HepG2 (cell line): ENCODE results near the gene TARBP2. TPM values are rescaled to one million over a fixed set of nuclear protein-coding genes. Genes with fewer than 3 reads are reported as not detected.

Experiments
- ATAC-seq: fragments of 200-7000 bp; cut with Tn5 transposase; 3 replicates; pipeline ENCODE4 v1.9.1; 2020; ENCODE audit warnings: mild to moderate bottlenecking, moderate library complexity
- BruUV-seq: library from RNA; stranded (reverse); fragments of 400-500 nt; replicated peaks from 2 replicates; lab custom pipeline; 2021; lab: Mats Ljungman, UMichigan
- CTCF ChIA-PET: fragments of 300-600 bp; formaldehyde crosslinking; extraction: SDS; loops from one replicate; lab custom pipeline; 2021; ENCODE audit warnings: low total read pairs, inconsistent platforms, low intra/inter-chr PET ratio; lab: Yijun Ruan, JAX
- POLR2A ChIA-PET: fragments of 350-600 bp; sonication (Branson Sonifier 250); formaldehyde crosslinking; loops from one replicate; lab custom pipeline; 2020; ENCODE audit warnings: antibody characterized with exemption, inconsistent platforms; lab: Yijun Ruan, JAX
- DNase-seq: peaks from one replicate; pipeline ENCODE4 v3.0.0-alpha.2; 2015; ENCODE audit warnings: low spot score
- FAIRE-seq: peaks from 3 replicates; lab custom pipeline; 2011; peaks lifted over from hg19 to GRCh38; lab: Jason Lieb, UNC
- H2AFZ ChIP-seq: one replicate; pipeline ENCODE4 v1.6.1; 2011; ENCODE audit warnings: low read length, inconsistent platforms
- H3K27ac ChIP-seq: fragments of 300-600 bp; 3 replicates; pipeline ENCODE4 v1.8.0; 2011; ENCODE audit warnings: mixed run types, mild to moderate bottlenecking, mixed read lengths, low read length, inconsistent platforms; ENCODE audit not compliant: insufficient read depth; ENCODE audit errors: extremely low read length
- H3K27me3 ChIP-seq, 2 experiments: fragments of 200-600 bp in 1 of 2; 2 replicates in 1 of 2; 3 replicates in 1 of 2; pipeline versions ENCODE4 v1.6.0 to v1.8.0; 2011; ENCODE audit warnings: low read length in 2 of 2, mild to moderate bottlenecking in 2 of 2, moderate library complexity in 2 of 2, inconsistent platforms in 1 of 2; ENCODE audit not compliant: insufficient read depth in 2 of 2, control insufficient read depth in 1 of 2
- H3K36me3 ChIP-seq, 2 experiments: fragments of 200-600 bp in 1 of 2; replicated peaks in 1 of 2; 2 replicates in 1 of 2; 3 replicates in 1 of 2; pipeline versions ENCODE4 v1.5.1 to v1.8.0; 2011; ENCODE audit warnings: low read length in 2 of 2, inconsistent platforms in 1 of 2; ENCODE audit not compliant: insufficient read depth in 2 of 2, control insufficient read depth in 1 of 2
- H3K4me1 ChIP-seq: 2 replicates; pipeline ENCODE4 v1.5.1; 2012; ENCODE audit warnings: low read length, inconsistent platforms; ENCODE audit not compliant: insufficient read depth
- H3K4me2 ChIP-seq: 2 replicates; pipeline ENCODE4 v1.6.0; 2011; ENCODE audit warnings: low read depth, low read length, inconsistent platforms
- H3K4me3 ChIP-seq, 3 experiments: fragments of 200-600 bp in 1 of 3; sonication (generic), shearing (Covaris generic) in 1 of 3; replicated peaks in 1 of 3; 2 replicates each; pipeline ENCODE4 v1.5.1; 2011 to 2016; ENCODE audit warnings: low read length in 3 of 3, inconsistent platforms in 2 of 3, low read depth in 2 of 3, mild to moderate bottlenecking in 2 of 3, control low read depth in 1 of 3, mixed read lengths in 1 of 3; ENCODE audit not compliant: insufficient read depth in 1 of 3
- H3K79me2 ChIP-seq: one replicate; pipeline ENCODE4 v1.6.1; 2011; ENCODE audit warnings: low read length, inconsistent platforms; ENCODE audit not compliant: insufficient read depth
- H3K9ac ChIP-seq: 2 replicates; pipeline ENCODE4 v1.6.0; 2011; ENCODE audit warnings: mild to moderate bottlenecking, low read depth, low read length, inconsistent platforms; ENCODE audit not compliant: insufficient read depth
- H3K9me3 ChIP-seq: 2 replicates; pipeline ENCODE4 v1.5.1; 2012; ENCODE audit warnings: mild to moderate bottlenecking, low read length
- H4K20me1 ChIP-seq: 2 replicates; pipeline ENCODE4 v1.6.0; 2011; ENCODE audit warnings: inconsistent platforms, mild to moderate bottlenecking, low read length, moderate library complexity; ENCODE audit not compliant: insufficient read depth
- ATRX ChIP-seq: sonication (generic); formaldehyde crosslinking; IDR thresholded peaks from 2 replicates; pipeline ENCODE4 v1.4.0; 2020; ENCODE audit warnings: missing genetic modification reagents, borderline replicate concordance
- FOXO1 ChIP-seq: sonication (generic); formaldehyde crosslinking; IDR thresholded peaks from 2 replicates; pipeline ENCODE4 v1.4.0; 2020; ENCODE audit warnings: missing genetic modification reagents
- MIXL1 ChIP-seq: IDR thresholded peaks from 2 replicates; pipeline ENCODE4 v1.6.1; 2016
- SMC3 ChIP-seq: IDR thresholded peaks from 2 replicates; pipeline ENCODE4 v1.6.1; 2011; ENCODE audit warnings: low read length, improper control_type of control experiment
- SNAPC2 ChIP-seq: sonication (generic); formaldehyde crosslinking; IDR thresholded peaks from 2 replicates; pipeline ENCODE4 v1.8.1; 2022; ENCODE audit warnings: mild to moderate bottlenecking, missing genetic modification reagents
- TEAD2 ChIP-seq: sonication (generic); formaldehyde crosslinking; IDR thresholded peaks from 2 replicates; pipeline ENCODE4 v1.9.0; 2021; ENCODE audit warnings: missing genetic modification reagents
- ZFP41 ChIP-seq: sonication (generic); formaldehyde crosslinking; IDR thresholded peaks from 2 replicates; pipeline ENCODE4 v1.4.0; 2020; ENCODE audit warnings: mild to moderate bottlenecking, missing genetic modification reagents, borderline replicate concordance
- ZNF24 ChIP-seq: fragments of 450-650 bp; IDR thresholded peaks from 2 replicates; pipeline ENCODE4 v1.6.1; 2017; ENCODE audit warnings: antibody characterized with exemption, mild to moderate bottlenecking
- ZNF382 ChIP-seq: sonication (generic); formaldehyde crosslinking; IDR thresholded peaks from 2 replicates; pipeline ENCODE4 v1.5.0; 2020; ENCODE audit warnings: missing genetic modification reagents, mild to moderate bottlenecking, borderline replicate concordance
- ZNF451 ChIP-seq: sonication (generic); formaldehyde crosslinking; IDR thresholded peaks from 2 replicates; pipeline ENCODE4 v1.5.0; 2020; ENCODE audit warnings: mild to moderate bottlenecking, missing genetic modification reagents
- ZNF614 ChIP-seq: IDR thresholded peaks from 2 replicates; pipeline ENCODE4 v1.6.1; 2018; ENCODE audit warnings: missing biosample characterization, missing genetic modification reagents, inconsistent platforms, borderline replicate concordance
- ZNF792 ChIP-seq: IDR thresholded peaks from 2 replicates; pipeline ENCODE4 v1.6.1; 2016
- WGBS: methylation state at CpG from one replicate; pipeline ENCODE4 v1.1.6; 2017; ENCODE audit warnings: low lambda C conversion rate; 5-methylcytosine and 5-hydroxymethylcytosine counted together
- in situ Hi-C: cut with HindIII; loops from 2 replicates; pipeline ENCODE4 v1.10.0; 2017; ENCODE audit warnings: low pct_unique_long_range_greater_than_20kb; ENCODE audit not compliant: extremely low pct_ligation_motif_present
- intact Hi-C: fragments of 100-400 bp; cut with micrococcal nuclease; formaldehyde crosslinking; loops from one replicate; pipeline ENCODE4 v1.10.0; 2022; ENCODE audit not compliant: unreplicated experiment
- polyA plus RNA-seq, 8 experiments: library from polyadenylated mRNA; depleted of rRNA in 3 of 8; stranded (reverse) in 7 of 8; unstranded in 1 of 8; fragments of >200 nt; fragmentation: Illumina TruSeq in 4 of 8; extraction: Trizol in 4 of 8; gene quantifications; 2 replicates each; pipeline versions ENCODE4 v1.2.1 to v1.2.3, GENCODE V29; 2011 to 2016; ENCODE audit warnings: low read depth in 4 of 8, missing spikeins in 1 of 8, mixed read lengths in 1 of 8; ENCODE audit not compliant: insufficient read depth in 1 of 8
- total RNA-seq, 5 experiments: library from RNA; depleted of rRNA; stranded (reverse); fragments of >200 nt; fragmentation: Illumina TruSeq; extraction: Trizol; gene quantifications; 2 replicates each; pipeline ENCODE4 v1.2.3, GENCODE V29; 2016; ENCODE audit warnings: low read depth in 1 of 5
- TF ChIP-seq, protein P1 (sequence below): IDR thresholded peaks from 2 replicates; pipeline ENCODE4 v1.6.1; 2018; ENCODE audit warnings: missing genetic modification reagents
- TF ChIP-seq, protein P2 (sequence below), 2 experiments: sonication (generic) in 1 of 2; formaldehyde crosslinking in 1 of 2; IDR thresholded peaks; 2 replicates each; pipeline versions ENCODE4 v1.4.0 to v1.6.1; 2018 to 2020; ENCODE audit warnings: missing genetic modification reagents in 2 of 2, borderline replicate concordance in 1 of 2, low read depth in 1 of 2, mild to moderate bottlenecking in 1 of 2, missing biosample characterization in 1 of 2

Gene TARBP2
- total and polyA plus RNA-seq, 2 of the 13 experiments (the other 11 are each of a cell fraction or from before 2014, with no cell fraction given): 47.0 to 55.5 TPM

DNA sequence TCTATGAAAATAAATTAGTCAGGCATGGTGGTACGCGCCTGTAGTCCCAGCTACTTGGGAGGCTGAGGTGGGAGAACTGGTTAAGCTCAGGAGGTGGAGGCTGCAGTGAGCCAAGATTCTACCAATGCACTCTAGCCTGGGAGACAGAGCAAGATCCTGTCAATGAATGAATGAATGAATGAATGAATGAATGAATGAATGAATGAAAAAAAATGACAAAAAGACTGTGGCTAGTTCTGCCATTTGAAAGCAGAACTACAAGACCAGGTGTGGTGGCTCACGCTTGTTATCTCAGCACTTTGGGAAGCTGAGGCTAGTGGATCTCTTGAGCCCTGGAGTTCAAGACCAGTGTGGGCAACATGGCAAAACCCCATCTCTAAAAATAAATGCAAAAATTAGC, 38.4 kb downstream of the TARBP2 start:
- FAIRE-seq (no peak), ATAC-seq (no peak), DNase-seq (no peak)
- Histone ChIP-seq H3K27me3 (no peaks in the 10 kb centered on the region), H2AFZ (no peak overlapping the region), H3K9me3 (no peaks in the 10 kb centered on the region), H3K79me2 (no peaks in the 10 kb centered on the region), H3K4me1 (peaks cover 40% of the 10 kb centered on the region), H3K4me3 (no peak overlapping the region), H3K27ac (no peak overlapping the region), H3K9ac (no peak overlapping the region), H4K20me1 (no peaks in the 10 kb centered on the region), H3K4me2 (no peak overlapping the region), H3K36me3 (peaks cover 3 to 45% of the 10 kb centered on the region in 2 experiments; a peak in 4 of 5 replicates)
- WGBS: 97% methylated on average over 3 of the region's 3 CpGs
- CTCF ChIA-PET: no interaction called here
- no TSS peak for BruUV-seq
- in situ Hi-C loops (no loop called here), intact Hi-C loops (no loop called here)
- POLR2A ChIA-PET: interaction anchor here (0.7 to 6.8 kb wide), 3 partner anchors 88 to 136 kb away, joined by 3 to 65 read pairs (median 22); partner anchors contain the start of gene ATP5MC2
- TF ChIP-seq SNAPC2 (CRISPR knock-in tag): no peak
- TF ChIP-seq ZNF24: peak; percentile 22; the same call in 1 of the 2 replicates

DNA sequence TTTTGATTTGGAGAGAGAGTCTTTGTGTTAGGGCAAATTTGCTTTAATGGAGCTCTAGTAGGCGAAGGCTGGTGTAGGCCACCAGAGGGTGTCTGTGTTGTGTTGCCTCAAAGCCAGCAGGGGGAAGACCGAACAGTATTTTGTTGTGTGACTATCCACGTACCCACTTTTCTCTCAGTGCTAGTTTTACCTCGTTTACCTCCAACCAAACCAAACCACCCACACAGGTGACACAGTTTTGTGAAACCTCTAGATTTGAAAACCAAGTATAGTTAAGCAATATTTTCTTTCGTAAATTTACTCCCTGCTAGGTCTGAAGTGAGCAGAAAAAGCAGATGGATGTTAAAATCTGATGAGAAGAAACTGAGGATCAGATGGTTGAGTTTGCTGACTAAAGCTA, 42.5 kb downstream of the TARBP2 start:
- no TSS peak for BruUV-seq
- Histone ChIP-seq H2AFZ (no peak overlapping the region), H3K9me3 (no peaks in the 10 kb centered on the region), H3K4me3 (no peak overlapping the region), H3K4me1 (peaks cover 35% of the 10 kb centered on the region), H3K4me2 (no peak overlapping the region), H3K9ac (peak overlapping the region; percentile 25; the same call in 1 of the 2 replicates), H3K36me3 (peaks cover 7 to 29% of the 10 kb centered on the region in 2 experiments; a peak in 4 of 5 replicates), H4K20me1 (no peaks in the 10 kb centered on the region), H3K27ac (no peak overlapping the region), H3K27me3 (no peaks in the 10 kb centered on the region), H3K79me2 (no peaks in the 10 kb centered on the region)
- FAIRE-seq (peak; percentile 63), ATAC-seq (peak; percentile 90), DNase-seq (peak; percentile 68)
- WGBS: 50% methylated on average over 5 of the region's 5 CpGs
- intact Hi-C loops (loop anchor here (1.0 to 5.0 kb wide), 2 partner anchors 114 to 133 kb away; partner anchors contain the start of gene ATP5MC2), in situ Hi-C loops (loop anchor here (5.0 kb wide), 1 partner anchor 134 kb away; the partner anchor contains the start of gene ATP5MC2)
- ChIA-PET CTCF (interaction anchor here (1.9 to 3.6 kb wide), 2 partner anchors 133 to 203 kb away, joined by 6 to 76 read pairs; partner anchors contain the start of gene ATP5MC2), POLR2A (interaction anchor here (1.0 to 6.8 kb wide), 4 partner anchors 43 to 132 kb away, joined by 4 to 65 read pairs (median 7); partner anchors contain the start of genes ATF7, ATP5MC2 and TARBP2)
- TF ChIP-seq ATRX (CRISPR knock-in tag): no peak
- TF ChIP-seq, protein P1, sequence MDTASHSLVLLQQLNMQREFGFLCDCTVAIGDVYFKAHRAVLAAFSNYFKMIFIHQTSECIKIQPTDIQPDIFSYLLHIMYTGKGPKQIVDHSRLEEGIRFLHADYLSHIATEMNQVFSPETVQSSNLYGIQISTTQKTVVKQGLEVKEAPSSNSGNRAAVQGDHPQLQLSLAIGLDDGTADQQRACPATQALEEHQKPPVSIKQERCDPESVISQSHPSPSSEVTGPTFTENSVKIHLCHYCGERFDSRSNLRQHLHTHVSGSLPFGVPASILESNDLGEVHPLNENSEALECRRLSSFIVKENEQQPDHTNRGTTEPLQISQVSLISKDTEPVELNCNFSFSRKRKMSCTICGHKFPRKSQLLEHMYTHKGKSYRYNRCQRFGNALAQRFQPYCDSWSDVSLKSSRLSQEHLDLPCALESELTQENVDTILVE (CRISPR knock-in tag): peak; percentile 27; the same call in 1 of the 2 replicates
- peak; percentile 92 for TF ChIP-seq SMC3
- 0 out of 2 replicates have a peak, but pooled peaks have one; percentile 19 for TF ChIP-seq ZNF792 (CRISPR knock-in tag)
- no peak for TF ChIP-seq ZNF451
- no peak for TF ChIP-seq ZFP41 (CRISPR knock-in tag)
- TF ChIP-seq MIXL1 (CRISPR knock-in tag): no peak
- no peak for TF ChIP-seq TEAD2 (CRISPR knock-in tag)
- TF ChIP-seq, protein P2, sequence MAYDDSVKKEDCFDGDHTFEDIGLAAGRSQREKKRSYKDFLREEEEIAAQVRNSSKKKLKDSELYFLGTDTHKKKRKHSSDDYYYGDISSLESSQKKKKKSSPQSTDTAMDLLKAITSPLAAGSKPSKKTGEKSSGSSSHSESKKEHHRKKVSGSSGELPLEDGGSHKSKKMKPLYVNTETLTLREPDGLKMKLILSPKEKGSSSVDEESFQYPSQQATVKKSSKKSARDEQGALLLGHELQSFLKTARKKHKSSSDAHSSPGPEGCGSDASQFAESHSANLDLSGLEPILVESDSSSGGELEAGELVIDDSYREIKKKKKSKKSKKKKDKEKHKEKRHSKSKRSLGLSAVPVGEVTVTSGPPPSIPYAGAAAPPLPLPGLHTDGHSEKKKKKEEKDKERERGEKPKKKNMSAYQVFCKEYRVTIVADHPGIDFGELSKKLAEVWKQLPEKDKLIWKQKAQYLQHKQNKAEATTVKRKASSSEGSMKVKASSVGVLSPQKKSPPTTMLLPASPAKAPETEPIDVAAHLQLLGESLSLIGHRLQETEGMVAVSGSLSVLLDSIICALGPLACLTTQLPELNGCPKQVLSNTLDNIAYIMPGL (CRISPR knock-in tag; IDR thresholded peaks at IDR 0.05; ENCODE audit: borderline replicate concordance in 1 of 2, low read depth in 1 of 2): 0 out of 4 replicates have a peak, but pooled peaks of 1 of the 2 experiments have one; percentile 18
- TF ChIP-seq ZNF614 (CRISPR knock-in tag): peak; percentile 33; the same call in 1 of the 2 replicates
- no peak for TF ChIP-seq ZNF382 (CRISPR knock-in tag)
- TF ChIP-seq FOXO1 (CRISPR knock-in tag): no peak
